ENCODE measurements around the gene TSPAN18.

TSPAN18 gene

DNA sequence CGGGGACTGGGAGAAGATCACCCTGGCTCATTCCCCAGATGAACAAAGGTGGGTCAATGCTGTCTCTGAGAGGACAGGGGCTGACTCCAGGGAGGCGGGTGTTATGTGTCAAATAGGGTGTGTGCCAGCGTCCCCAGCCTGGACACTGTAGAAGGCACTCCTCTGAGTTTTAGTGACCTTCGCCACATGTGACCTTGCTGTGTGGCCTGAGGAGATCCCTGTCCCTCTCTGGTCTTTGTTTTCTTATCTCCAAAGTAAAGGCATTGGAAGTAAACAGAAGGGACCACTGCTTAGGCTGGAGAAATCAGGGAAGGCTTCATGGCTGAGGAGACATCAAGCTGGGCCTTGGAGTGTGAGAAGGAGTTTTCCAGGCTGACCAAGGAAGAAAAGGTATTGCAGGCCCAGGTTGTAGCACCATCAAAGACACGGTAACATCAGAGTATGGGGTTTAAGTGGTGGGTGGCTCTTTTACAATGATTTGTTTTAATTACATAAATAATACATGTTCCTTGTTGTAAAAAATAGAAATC is 149.5 kb downstream of the TSPAN18 start:
- DNase-seq: no peak

DNA sequence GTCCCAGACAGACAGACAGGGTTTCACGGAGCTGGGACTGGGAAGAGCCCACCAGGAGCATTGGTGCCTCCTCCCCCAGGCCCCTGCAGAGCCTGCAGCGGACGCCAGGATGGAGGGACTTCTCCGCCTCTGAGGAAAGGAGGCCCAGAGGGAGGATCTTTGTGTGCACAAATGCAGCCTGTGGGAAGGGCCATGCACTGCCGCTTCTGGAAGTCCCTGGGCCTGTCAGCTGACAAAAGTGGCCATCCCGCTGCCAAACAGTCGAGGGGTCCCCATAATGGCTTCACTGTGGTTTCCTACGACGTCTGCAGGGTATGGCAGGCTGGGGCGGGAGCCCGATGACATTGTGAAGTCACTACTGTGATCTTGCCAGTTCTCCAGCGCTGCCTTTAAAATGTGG is 150.1 kb downstream of the TSPAN18 start:
- no peak for DNase-seq

DNA sequence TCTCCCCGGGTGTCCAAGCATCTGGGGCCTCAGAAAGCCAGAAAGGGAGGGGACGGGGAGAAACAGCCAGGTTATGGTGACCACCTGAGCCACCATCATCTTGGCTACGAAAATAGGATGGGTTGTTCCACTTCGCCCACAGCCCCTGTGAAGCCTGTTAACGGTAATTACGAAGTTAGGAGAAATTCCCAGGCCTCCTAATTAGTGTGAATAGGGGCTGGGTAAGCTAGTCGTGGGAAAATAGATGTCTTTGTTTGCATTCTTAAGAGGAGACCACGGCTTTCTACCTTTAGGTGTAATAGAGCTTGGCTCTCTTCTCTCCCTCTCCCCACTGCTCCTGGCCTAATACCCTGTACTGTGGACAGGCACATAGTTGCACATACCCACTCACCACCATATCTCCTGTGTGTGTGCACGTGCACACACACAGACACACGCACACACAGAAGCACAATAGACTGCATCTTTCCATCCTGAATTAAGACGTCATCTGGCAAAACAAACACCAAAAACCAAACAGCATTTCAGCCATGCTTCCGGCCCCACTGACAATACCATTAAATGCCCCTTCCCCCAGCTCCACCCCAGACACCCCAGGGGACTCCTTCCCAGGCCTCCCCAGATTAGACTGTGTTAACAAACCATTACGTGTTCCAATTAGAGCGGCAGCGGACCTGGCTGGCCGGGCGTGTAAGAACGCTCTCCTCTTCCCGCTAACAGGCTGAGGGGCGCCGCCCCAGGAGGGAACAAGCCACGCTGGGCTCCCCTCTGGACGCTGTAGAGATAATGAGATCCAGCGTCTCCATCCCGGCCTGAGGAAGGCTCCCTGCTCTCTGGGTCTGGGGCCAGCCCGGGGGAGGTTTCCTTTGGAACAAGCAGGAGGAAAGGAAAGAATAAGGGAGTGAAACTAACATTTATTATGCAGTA is 151.1 kb downstream of the TSPAN18 start:
- peak; percentile 37 for DNase-seq

DNA sequence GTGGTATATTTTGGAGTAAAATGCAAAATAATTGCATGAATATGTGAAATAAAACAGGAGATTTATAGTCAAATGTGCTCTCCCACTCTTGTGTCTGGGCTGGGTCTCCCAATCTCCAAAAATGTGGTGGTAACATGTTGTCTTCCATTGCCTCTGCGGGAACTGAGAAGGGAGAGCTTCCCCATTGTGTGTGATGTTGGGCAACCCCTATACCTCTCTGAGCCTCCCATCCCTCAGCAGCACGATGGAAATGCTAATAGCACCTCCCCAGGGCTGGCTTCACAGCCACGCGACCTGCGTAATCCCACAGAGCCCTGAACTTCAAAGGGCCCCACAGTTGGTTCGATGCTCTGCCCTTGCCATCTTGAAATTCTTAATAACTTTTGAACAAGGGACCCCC is 151.9 kb downstream of the TSPAN18 start:
- no peak for DNase-seq

DNA sequence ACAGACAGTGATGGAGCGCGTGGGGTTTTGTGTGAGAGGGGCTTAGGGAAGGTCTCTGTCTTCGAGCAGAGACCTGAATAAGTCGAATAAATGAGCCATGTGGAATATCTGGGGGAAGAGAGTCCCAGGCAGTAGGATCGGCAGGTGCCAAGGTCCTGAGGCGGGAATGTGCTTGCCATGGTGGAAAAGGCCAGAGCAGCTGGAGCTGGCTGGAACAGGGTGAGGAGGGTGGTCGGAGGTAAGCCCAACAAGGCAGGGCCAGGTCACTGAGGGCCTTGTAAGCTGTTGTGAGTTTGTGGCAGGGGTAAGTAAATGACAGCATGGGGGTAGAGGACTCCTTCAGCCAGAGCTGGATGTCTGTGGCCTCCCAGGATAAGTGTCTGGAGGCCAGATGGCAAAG is 152.7 kb downstream of the TSPAN18 start:
- DNase-seq: no peak

DNA sequence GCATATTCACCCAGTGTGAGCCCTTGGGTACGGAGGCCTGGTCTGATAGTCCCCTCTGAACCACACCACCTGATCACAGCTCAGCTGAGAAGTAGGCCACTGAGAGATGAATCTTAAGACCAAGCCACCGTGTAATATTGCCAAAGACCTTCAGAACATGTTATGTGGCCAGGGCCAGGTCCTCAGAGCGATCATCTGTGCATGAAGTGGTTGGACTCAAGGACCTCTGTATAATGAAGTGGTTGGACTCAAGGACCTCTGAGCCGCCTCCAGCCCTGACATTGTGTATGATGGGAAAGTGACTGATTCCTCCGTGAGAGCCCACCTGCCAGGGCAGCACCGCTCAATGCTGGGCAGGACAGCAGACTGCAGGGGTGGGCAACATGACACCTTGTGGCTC is 153.7 kb downstream of the TSPAN18 start:
- no peak for DNase-seq

DNA sequence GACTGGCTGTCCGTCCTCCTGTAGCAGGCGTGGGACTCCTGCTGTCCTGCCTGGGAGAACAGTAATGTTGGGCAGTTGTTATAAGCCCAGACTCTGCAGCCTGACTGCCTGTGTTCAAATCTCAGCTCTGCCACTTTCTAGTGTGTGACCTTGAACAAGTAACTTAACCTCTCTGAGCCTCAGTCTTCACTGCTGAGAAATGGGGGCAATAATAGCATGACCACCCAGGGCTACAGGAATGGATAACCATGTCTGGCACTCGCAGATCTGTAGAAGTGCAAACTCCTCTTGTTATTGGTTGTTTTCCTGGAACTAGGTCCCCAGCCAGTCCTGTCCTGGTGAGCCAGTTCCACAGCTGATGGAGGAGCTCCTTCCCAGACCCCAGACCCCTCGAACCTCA is 154.2 kb downstream of the TSPAN18 start:
- no peak for DNase-seq

DNA sequence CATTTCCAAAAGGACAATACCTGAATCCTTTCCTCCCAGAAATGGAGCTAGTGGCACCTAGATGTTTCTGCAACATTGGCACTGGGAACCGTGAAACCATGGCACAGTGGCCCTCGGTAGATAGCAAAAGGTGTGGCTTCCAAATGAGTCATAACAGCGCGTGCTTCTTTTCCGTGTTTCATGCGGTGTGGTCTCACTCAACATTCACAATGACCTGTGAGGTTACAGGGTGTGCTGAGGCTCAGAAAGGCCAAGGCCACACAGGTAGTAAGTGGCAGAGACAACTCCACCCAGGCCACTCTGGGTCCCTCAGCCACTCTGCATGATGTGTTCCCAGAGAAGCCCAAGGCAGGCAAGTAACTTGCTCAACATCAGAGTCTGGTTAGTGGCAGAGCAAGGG is 156.5 kb downstream of the TSPAN18 start:
- DNase-seq: no peak

DNA sequence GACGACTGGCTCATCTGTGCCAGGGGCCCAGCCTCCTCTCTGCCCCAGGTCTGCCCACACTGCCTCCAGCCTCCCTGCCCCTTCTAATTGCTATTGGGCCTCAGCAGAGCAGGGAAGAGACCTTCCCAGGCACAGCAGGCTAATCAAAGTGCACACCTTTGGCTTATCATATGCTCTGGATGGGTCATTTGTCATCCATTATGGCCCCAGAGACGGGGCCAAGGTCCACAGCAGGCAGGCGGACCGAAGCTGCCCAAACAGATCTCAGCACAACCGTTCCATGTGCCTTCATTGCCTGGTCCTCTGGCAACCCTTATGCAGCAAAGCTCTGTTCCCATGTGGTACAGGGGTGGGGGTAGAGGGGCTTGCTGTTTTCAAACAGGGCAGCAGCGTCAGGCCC is 157.3 kb downstream of the TSPAN18 start:
- no peak for DNase-seq

DNA sequence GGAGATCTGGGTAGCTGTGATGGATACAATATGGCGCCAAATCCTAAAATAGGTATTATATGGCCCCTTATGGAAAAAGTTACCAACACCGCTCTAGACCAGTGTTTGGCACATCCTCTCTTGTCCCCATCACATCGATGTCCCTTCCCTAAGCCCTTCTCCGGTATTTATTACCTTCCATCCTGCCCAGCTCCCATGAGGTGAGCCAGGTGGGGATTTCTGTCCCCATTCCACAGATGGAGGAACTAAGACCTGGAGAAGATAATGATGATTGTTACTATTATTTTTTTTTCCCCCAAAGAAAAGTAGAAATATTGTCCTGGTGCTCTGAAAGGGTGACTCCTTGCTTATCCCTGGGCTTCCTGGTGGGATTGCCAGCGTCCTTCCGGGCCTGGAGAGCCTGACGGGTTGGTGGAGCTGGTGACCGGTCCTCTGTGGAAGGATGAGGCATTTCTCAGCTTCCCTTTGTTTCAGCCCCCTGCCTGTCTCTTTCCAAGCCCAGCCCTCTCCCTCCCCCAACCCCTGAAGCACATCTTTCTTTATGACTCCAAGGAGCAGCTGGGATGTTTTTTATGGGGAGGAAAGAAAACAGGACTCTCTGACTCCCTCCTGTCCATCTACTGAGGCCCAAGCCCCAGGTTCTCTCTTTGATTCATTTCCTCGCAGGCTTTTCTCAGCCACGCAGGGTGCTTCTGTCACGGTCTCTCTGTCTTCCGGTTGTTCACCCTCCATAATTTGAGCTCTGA is 158.5 kb downstream of the TSPAN18 start:
- no peak for DNase-seq

DNA sequence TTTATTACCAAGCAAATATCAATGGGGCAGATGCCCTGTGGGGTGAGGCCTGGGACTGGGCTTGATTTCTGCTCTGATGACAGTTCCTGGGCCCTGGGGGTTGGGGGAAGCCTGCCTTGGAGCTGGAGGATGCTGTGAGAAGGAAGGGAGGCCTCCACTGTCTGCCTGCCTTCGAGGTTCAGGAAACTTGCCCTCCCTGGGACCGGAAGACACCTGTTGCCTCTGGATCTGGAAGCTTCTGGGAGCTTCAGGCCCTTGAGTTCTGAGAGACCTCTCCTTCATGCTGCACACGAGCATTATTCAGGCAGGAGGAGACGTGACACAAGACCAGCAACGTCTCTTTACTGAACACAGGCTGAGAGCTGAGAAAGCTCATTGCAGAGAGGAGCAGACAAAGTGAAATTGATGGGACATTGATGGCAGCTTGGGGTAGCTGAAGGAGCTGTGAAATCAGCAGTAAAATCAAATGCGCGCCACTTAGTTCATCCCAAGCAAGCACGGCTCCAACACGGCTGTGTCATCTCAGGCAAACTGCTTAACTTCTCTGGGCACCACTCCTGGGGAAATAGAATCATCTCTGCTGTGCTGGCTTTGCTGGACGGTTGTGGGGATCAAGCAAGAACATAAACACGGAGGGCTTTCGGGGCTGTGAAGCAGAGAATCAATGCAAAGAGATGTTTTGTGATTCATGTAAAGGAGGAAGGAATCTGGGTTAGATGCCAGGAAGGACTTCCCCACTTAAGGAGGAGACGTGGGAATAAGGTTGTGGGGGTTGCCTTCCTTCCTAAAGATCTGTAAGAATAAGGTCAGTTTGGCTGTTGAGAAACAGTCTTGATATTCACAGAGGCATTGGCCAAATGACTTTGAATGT is 159.4 kb downstream of the TSPAN18 start:
- DNase-seq: no peak

DNA sequence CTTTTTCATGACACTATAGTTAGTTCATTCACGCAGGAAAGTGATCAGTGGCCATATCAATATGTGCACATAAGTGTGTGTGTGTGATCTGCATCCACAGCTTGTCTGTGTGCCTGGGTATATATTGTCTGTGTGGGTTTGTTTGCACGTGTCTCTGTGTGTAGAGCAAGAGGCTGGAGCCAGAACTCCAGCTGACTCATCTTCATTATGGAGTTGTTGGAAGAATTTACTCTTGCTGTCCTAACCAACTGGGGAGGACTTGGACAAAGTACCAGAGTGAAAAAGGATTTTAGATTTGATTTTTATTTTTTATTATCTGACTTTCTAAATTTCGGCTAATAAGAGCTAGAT is 160.0 kb downstream of the TSPAN18 start:
- no peak for DNase-seq

DNA sequence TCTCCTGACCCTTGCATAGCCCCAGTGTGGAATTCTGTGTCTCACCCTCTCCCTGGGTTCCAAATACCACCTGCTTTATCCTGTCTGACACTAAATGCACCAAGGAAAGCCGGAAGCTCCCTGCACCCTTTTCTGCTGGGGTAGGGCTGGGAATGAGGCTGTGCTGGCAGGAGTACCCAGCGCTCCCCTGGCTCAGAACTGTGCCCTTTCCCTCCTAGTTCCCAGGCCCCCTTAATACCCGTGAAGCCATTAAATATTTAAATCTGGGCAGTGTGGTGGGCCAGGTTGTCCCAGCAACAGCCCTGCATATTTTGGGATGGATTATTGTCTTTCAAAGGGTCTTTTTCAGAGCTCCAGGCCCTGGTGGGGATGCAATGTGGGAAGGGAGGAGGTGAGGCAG is 160.9 kb downstream of the TSPAN18 start:
- no peak for DNase-seq

DNA sequence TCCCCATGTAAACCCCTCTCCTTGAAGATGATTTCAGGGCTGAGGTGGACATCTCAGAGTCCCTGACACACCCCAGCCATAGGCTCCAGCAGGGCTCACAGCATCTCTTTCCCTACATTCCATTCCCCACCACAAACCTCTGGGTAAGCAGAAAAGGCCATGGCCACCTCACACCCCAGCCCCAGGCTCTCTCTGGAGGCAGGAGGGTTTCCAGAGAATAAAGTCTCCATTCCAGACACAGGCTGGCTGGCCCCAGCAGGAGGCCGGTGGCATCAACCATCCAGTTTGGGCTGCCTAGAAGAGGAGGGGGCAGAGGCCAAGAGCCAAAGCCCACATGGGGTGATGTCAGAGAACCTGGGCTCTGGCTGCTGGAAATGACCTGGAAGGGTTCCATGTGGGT is 162.5 kb downstream of the TSPAN18 start:
- DNase-seq: no peak

DNA sequence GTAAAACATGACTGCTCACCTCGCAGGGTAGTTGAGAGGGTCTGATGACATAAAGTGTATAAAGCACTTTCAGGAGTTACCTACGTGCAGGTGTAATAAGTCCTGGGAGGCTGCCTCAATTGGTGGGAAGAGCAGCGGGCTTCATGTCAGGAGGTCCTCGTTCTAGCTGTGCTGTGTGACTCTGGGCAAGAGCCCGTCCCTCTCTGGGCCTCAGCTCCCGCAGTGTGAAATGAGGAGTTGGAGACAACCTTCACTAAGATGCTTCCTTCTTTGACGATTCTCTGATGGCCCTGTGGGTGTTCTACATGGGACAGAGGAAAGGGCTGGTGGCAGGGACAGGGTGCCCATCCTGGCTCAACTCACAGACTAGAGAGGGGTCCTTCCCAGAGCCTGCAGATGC is 166.1 kb downstream of the TSPAN18 start:
- no peak for DNase-seq

DNA sequence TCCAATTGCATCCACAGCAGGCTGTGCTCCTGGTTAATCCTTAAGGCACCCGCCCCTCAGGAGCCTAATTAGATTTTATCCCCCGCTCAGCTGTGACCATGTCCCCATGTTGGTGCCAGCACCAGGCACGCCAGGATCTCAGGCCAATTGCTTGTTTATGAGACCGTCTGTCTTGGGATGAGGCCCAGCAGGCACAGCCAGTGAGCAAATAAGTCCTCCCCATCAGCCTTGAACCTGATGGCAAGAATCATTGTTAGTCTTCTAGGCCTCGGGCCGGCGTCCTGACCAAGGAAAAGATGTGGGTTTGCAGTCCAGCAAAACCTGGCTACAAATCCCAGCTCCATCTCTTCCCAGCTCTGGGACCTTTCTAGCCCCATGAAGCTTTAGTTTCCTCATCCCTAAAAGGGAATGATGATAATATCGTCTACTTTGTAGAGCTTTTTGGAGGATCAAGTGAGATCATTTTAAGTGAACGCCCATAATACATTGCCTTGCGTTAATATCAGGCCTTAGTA is 166.6 kb downstream of the TSPAN18 start:
- peak; percentile 62 for DNase-seq

DNA sequence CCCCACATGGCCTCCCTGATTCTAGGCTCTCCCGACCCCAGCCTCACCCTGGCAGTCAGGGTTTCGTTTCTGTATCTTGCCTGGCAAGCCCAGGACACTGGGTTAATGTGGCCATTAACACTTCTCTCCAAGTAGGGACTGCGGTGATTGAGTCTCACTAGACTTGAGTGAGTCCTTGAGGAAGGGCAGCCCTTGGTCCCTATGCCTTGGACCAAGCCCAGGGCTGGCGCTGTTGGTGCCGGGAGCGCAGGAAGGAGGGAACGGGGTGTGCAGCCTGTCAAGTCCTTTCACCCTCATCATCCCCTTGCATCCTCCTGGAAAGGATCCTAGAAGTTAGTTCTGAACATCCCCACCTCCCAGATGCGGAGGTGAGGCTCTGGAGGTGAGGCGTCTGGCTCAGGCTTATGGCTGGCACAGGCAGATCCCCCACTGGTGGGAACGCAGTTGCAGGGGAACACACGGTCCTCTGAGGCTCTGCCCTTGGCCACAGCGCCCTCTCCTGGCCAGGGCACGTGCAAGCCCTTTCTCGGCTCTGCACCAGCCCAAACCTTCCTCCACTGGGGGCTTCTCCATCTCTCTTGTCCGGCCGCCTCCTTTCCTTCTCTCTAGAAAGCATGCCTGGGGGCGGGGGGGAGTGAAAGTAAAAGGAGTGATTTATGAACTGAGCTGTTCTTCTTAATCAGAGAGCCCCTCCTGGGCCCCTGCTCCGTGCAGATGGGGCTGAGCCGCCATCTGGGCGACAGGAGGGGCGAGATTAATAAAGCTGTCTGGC is 167.3 kb downstream of the TSPAN18 start:
- DNase-seq: peak; percentile 88

DNA sequence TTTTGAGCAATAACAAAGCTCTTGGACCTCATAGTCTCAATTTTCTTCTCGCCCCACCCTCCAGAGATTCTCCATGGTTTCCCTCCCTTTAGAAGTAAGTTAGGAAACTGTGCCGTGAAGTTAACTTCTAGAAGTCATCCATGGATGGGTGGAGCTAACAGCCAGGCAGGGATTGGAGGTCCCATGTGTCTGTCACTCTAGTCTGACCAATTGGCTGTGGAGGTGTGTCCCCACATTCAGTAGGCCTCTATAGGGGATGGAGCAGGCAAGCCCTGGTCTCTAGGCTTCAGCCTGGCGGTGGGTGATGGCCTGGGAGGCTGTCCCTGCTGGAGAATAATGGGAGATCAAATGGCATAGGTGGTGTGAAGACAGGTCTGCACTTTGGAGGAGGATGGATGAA is 173.2 kb downstream of the TSPAN18 start:
- DNase-seq: no peak

DNA sequence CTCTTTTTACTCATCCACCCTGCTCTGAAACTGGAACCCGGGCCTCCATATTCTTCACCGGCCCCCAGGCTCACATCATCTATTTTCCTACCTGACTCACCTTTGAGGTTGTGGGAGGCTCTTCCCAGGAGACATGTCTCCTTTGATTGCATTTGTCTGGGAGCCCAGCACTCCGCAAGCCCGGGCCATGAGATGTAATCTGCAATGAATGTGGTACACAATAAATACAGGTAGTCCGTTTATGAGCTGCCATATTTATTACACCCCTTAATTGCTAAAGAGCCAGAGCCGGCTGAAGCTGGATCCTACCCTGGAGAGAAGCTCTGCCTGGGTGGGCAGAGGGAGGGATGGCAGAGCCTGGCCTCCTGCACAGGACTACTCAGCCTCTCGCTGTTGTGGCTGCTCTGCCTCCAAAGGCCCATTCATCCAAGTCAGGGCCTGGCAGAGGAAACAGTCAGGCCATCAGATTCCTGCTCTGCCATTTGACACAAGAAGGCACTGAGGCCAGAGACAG is 174.4 kb downstream of the TSPAN18 start:
- DNase-seq: no peak

DNA sequence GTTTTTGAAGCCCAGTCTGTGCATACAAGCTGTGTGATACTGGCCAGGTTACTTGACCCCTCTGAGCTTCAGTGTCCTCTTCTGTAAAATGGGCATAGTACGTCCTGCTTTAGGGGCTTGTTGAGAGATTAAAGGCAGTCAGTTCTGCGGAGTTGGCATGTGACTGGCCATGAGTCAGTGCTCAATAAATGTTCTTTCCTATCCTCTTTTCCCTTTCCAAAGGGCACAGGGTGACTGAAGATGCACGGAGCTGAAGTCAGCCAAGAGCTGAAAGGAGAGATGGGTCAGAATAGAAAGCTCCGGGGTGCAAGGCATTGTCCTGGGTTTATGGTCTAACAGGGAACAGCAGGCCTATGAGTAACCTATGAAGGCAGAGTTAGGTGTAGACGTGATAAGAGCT is 175.0 kb downstream of the TSPAN18 start:
- no peak for DNase-seq

DNA sequence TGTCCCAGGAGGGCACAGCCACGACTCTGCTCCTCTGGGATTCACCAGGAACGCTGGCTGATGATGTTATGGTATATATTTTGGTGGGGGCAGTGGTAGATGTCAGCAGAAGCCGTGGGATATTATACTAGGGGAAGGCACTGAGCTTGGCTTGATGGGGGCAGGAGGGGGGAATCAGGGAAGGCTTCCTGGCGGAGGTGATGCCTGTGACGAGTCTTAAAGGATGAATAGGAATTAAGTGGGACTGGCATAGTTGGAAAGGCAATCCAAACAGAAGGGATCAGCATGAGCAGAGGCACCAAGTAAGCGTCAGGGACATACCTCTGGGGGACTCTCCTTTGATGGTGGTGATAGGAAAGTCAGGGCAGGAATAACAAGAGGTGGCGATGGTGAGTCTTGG is 176.3 kb downstream of the TSPAN18 start:
- DNase-seq: no peak

DNA sequence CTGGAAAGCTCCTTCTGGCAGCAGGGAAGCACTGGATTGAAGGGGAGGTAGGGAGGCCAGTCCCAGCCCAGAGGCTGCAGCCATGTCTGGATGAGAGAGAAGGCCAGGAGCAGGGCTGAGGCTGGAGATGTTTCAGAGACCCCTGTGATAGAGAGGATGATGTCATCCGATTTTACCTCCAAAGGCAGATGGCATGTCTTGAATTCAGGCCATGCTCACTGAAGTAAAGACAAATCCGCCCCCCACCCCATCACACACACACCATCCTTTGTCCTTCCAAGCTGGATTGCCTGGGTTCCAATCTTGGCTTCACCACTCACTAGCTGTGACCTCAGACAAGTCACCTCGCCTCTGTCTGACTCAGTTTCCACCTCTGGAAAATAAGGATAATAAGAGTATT is 176.8 kb downstream of the TSPAN18 start:
- no peak for DNase-seq
